Stimulated activated memory B cell treated with anti-CD40 and anti-IgM and Interleukin-4, amounts not matched to agents 10 μg/mL and 1 μg/mL and 100 μg/mL, for 72 hours (primary cell): ENCODE measurements around the gene MAP6.

Source experiments
- ATAC-seq: fragments of 150-1000 bp; cut with Tn5 transposase; 2 replicates; pipeline ENCODE4 v1.10.0; 2021
- H3K27ac Mint-ChIP-seq: one replicate; pipeline ENCODE4 v1.8.0; 2022; ENCODE audit warnings: mild to moderate bottlenecking, mixed read lengths
- H3K27me3 Mint-ChIP-seq: one replicate; pipeline ENCODE4 v1.8.0; 2022; ENCODE audit warnings: mixed read lengths
- H3K36me3 Mint-ChIP-seq: one replicate; pipeline ENCODE4 v1.8.0; 2022; ENCODE audit warnings: mixed read lengths
- H3K4me1 Mint-ChIP-seq: one replicate; pipeline ENCODE4 v1.8.0; 2022; ENCODE audit warnings: mixed read lengths
- H3K4me3 Mint-ChIP-seq: one replicate; pipeline ENCODE4 v1.8.0; 2022; ENCODE audit warnings: mild to moderate bottlenecking, moderate library complexity, mixed read lengths
- H3K9me3 Mint-ChIP-seq: one replicate; pipeline ENCODE4 v1.8.0; 2022; ENCODE audit warnings: mixed read lengths

The MAP6 gene

GRCh38 chr11:75553182-75553581, 115.7 kb downstream of the MAP6 start:
- ATAC-seq: no peak
- no peak overlapping the region for H3K4me3 Mint-ChIP-seq
- H3K9me3 Mint-ChIP-seq: no peaks in the 10 kb centered on the region
- peaks cover 27% of the 10 kb centered on the region for H3K27me3 Mint-ChIP-seq
- H3K27ac Mint-ChIP-seq: no peak overlapping the region
- no peaks in the 10 kb centered on the region for H3K4me1 Mint-ChIP-seq
- H3K36me3 Mint-ChIP-seq: no peaks in the 10 kb centered on the region

GRCh38 chr11:75549370-75549958, 119.4 kb downstream of the MAP6 start:
- H3K27ac Mint-ChIP-seq: no peak overlapping the region
- no peaks in the 10 kb centered on the region for H3K36me3 Mint-ChIP-seq
- ATAC-seq: no peak
- H3K4me1 Mint-ChIP-seq: peaks cover 6% of the 10 kb centered on the region
- H3K4me3 Mint-ChIP-seq: no peak overlapping the region
- no peaks in the 10 kb centered on the region for H3K9me3 Mint-ChIP-seq
- peaks cover 20% of the 10 kb centered on the region for H3K27me3 Mint-ChIP-seq

GRCh38 chr11:75548595-75549272, 120.1 kb downstream of the MAP6 start:
- H3K27ac Mint-ChIP-seq: no peak overlapping the region
- H3K36me3 Mint-ChIP-seq: no peaks in the 10 kb centered on the region
- H3K27me3 Mint-ChIP-seq: peaks cover 24% of the 10 kb centered on the region
- no peaks in the 10 kb centered on the region for H3K9me3 Mint-ChIP-seq
- H3K4me1 Mint-ChIP-seq: peaks cover 6% of the 10 kb centered on the region
- ATAC-seq: no peak
- no peak overlapping the region for H3K4me3 Mint-ChIP-seq

DNA sequence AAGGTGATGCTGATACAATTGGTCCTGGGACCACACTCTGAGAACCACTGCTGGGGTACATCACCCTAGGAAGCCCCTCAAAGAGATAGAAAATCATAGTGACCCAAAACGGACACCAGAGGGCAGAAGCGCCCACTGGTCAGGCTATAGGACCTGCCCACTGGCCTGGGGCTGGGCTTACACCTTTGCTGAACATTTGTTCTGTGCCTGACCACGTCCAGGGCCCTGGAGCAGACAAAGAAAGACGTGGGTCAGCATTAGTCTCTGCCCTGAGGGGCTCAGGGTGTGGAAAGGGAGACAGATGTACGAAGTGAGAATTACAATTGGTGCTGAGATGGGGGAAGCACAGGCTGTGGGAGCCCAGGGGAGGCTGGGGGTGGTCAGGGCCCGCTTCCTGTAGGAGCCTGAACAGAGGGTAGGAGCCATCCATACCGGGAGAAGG, 121.2 kb downstream of the MAP6 start:
- H3K27me3 Mint-ChIP-seq: peaks cover 35% of the 10 kb centered on the region
- no peak overlapping the region for H3K27ac Mint-ChIP-seq
- H3K4me3 Mint-ChIP-seq: no peak overlapping the region
- no peaks in the 10 kb centered on the region for H3K9me3 Mint-ChIP-seq
- no peaks in the 10 kb centered on the region for H3K36me3 Mint-ChIP-seq
- no peak for ATAC-seq
- H3K4me1 Mint-ChIP-seq: peaks cover 6% of the 10 kb centered on the region

DNA sequence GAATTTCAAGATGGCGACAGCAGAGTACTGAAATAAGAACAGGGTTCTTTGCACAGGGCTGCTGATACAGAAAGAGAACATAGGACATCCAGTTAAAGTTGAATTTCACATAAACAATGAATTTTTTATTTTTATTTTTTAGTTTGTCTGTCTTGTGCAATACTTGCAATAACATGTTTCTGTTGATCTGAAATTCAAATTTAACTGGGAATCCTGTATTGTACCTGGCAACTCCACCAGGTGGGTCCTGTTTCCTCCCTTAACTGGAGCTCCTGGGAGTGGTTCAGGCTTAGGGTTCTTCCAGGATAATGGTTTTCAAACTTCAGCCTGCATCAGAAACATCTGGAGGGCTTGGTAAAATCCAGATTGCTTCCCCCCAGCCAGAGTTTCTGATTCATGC, 121.7 kb downstream of the MAP6 start:
- no peaks in the 10 kb centered on the region for H3K36me3 Mint-ChIP-seq
- H3K4me3 Mint-ChIP-seq: no peak overlapping the region
- H3K27me3 Mint-ChIP-seq: peaks cover 39% of the 10 kb centered on the region
- H3K9me3 Mint-ChIP-seq: no peaks in the 10 kb centered on the region
- H3K27ac Mint-ChIP-seq: no peak overlapping the region
- H3K4me1 Mint-ChIP-seq: peaks cover 6% of the 10 kb centered on the region
- no peak for ATAC-seq

- Mint-ChIP-seq H3K36me3 (no peaks in the 10 kb centered on the region), H3K27ac (no peak overlapping the region), H3K9me3 (no peaks in the 10 kb centered on the region), H3K4me3 (no peak overlapping the region), H3K27me3 (peaks cover 46% of the 10 kb centered on the region), H3K4me1 (peaks cover 6% of the 10 kb centered on the region)
- no peak for ATAC-seq
Observed at GRCh38 chr11:75543806-75544205, 125.0 kb downstream of the MAP6 start.

GRCh38 chr11:75542088-75542438, 126.8 kb downstream of the MAP6 start:
- H3K27ac Mint-ChIP-seq: no peak overlapping the region
- peaks cover 40% of the 10 kb centered on the region for H3K27me3 Mint-ChIP-seq
- ATAC-seq: no peak
- peaks cover 17% of the 10 kb centered on the region for H3K4me1 Mint-ChIP-seq
- no peaks in the 10 kb centered on the region for H3K9me3 Mint-ChIP-seq
- H3K4me3 Mint-ChIP-seq: no peak overlapping the region
- no peaks in the 10 kb centered on the region for H3K36me3 Mint-ChIP-seq

- ATAC-seq: no peak
- peaks cover 42% of the 10 kb centered on the region for H3K27me3 Mint-ChIP-seq
- H3K4me1 Mint-ChIP-seq: peaks cover 24% of the 10 kb centered on the region
- H3K27ac Mint-ChIP-seq: no peak overlapping the region
- H3K9me3 Mint-ChIP-seq: no peaks in the 10 kb centered on the region
- H3K4me3 Mint-ChIP-seq: no peak overlapping the region
- no peaks in the 10 kb centered on the region for H3K36me3 Mint-ChIP-seq
Observed at GRCh38 chr11:75541193-75542087, 127.4 kb downstream of the MAP6 start.

GRCh38 chr11:75539459-75540334, 129.1 kb downstream of the MAP6 start:
- Mint-ChIP-seq H3K27ac (no peak overlapping the region), H3K27me3 (peaks cover 45% of the 10 kb centered on the region), H3K4me1 (peaks cover 33% of the 10 kb centered on the region), H3K36me3 (no peaks in the 10 kb centered on the region), H3K4me3 (no peak overlapping the region), H3K9me3 (no peaks in the 10 kb centered on the region)
- ATAC-seq: no peak

GRCh38 chr11:75538150-75538942, 130.5 kb downstream of the MAP6 start:
- Mint-ChIP-seq H3K27ac (peak overlapping the region; percentile 44), H3K36me3 (no peaks in the 10 kb centered on the region), H3K4me3 (no peak overlapping the region), H3K4me1 (peaks cover 37% of the 10 kb centered on the region), H3K27me3 (peaks cover 37% of the 10 kb centered on the region), H3K9me3 (no peaks in the 10 kb centered on the region)
- no peak for ATAC-seq

DNA sequence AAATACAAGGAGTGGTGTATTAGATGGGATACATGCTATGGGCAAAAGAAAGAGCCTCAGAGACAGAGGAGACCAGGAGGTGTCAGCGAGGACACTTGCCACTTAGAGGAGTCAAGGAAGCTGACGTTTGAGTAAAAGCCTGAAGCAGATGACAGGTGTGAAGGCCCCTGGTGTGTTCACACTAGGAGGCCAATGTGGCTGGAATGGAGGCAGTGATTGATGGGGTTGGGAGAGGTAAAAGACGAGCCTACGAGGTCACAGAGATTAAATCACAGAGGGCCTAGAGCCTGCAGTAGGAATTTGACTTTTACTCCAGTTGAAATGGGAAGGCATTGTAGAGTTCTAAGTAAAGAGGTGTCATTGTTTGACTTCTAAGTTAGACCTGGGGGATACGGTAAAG, 131.1 kb downstream of the MAP6 start:
- Mint-ChIP-seq H3K9me3 (no peaks in the 10 kb centered on the region), H3K4me3 (peak overlapping the region; percentile 52), H3K27me3 (peaks cover 31% of the 10 kb centered on the region), H3K27ac (peak overlapping the region; percentile 44), H3K4me1 (peaks cover 37% of the 10 kb centered on the region), H3K36me3 (no peaks in the 10 kb centered on the region)
- no peak for ATAC-seq
